Kidney (tissue), 14 donors: ENCODE results near the gene BCL2L11. TPM values are rescaled to one million over a fixed set of nuclear protein-coding genes. Genes with fewer than 3 reads are reported as not detected.

Experiments
- DNase-seq, 5 donors: peaks; one replicate each; pipeline ENCODE4 v3.0.0-alpha.2; 2013 to 2020
- FAIRE-seq: peaks from 2 replicates; lab custom pipeline; 2012; peaks lifted over from hg19 to GRCh38; lab: Jason Lieb, UNC
- H3K27ac ChIP-seq, 2 donors: one replicate each; pipeline ENCODE4 v1.7.0; 2013; ENCODE audit warnings: low read depth in 2 of 2, low read length in 2 of 2, inconsistent platforms in 1 of 2
- H3K27me3 ChIP-seq: one replicate; pipeline ENCODE4 v1.7.1; 2013; ENCODE audit warnings: low read length, inconsistent platforms; ENCODE audit not compliant: control insufficient read depth, insufficient read depth
- H3K36me3 ChIP-seq, 3 donors: one replicate each; pipeline versions ENCODE4 v1.7.0 to v1.7.1; 2013; ENCODE audit warnings: low read length in 3 of 3, control low read depth in 1 of 3, inconsistent platforms in 1 of 3; ENCODE audit not compliant: insufficient read depth in 3 of 3, control insufficient read depth in 2 of 3
- H3K4me1 ChIP-seq, 3 donors: one replicate each; pipeline versions ENCODE4 v1.7.0 to v1.7.1; 2013; ENCODE audit warnings: low read length in 3 of 3, inconsistent platforms in 1 of 3, low read depth in 1 of 3; ENCODE audit not compliant: control insufficient read depth in 2 of 3, insufficient read depth in 2 of 3
- H3K4me3 ChIP-seq, 3 donors: one replicate each; pipeline versions ENCODE4 v1.7.0 to v1.8.1; 2013; ENCODE audit warnings: low read length in 3 of 3, control low read depth in 1 of 3, inconsistent platforms in 1 of 3
- H3K9ac ChIP-seq, 3 donors: one replicate each; pipeline versions ENCODE4 v1.7.0 to v1.7.1; 2013; ENCODE audit warnings: low read length in 3 of 3, control low read depth in 1 of 3, inconsistent platforms in 1 of 3
- H3K9me3 ChIP-seq, 3 donors: one replicate each; pipeline versions ENCODE4 v1.7.0 to v1.7.1; 2013; ENCODE audit warnings: low read length in 3 of 3, control low read depth in 1 of 3, inconsistent platforms in 1 of 3; ENCODE audit not compliant: control insufficient read depth in 2 of 3, insufficient read depth in 1 of 3
- intact Hi-C: fragments of 100-400 bp; cut with DNase I; formaldehyde crosslinking; loops from one replicate; pipeline ENCODE4 v1.11.1; 2022
- polyA plus RNA-seq: library from polyadenylated mRNA; stranded (reverse); fragments of 350-450 nt; fragmentation: Illumina TruSeq; extraction: RNeasy Lipid Tissue Mini Kit (QIAGEN cat#74804); gene quantifications from one replicate; pipeline ENCODE4 v1.2.3, GENCODE V29; 2014; ENCODE audit warnings: low read depth, low replicate concordance; ENCODE audit not compliant: insufficient read depth
- total RNA-seq: library from RNA; stranded (reverse); fragmentation: NEBNext Ultra II Directional; extraction: Animal tissue kit (Norgen Biotek cat#: 25700); gene quantifications from one replicate; pipeline ENCODE4 v1.2.1, GENCODE V29; 2021
- TF ChIP-seq, protein P1 (sequence below): IDR thresholded peaks from 3 replicates; pipeline ENCODE4 v1.5.1; 2012; ENCODE audit warnings: mild to moderate bottlenecking, moderate library complexity, borderline replicate concordance; ENCODE audit not compliant: insufficient read depth; ENCODE audit errors: extremely low read depth
- donor health status: control.
- donor health status: control.
- donor health status: control.
- donor health status: control.
- donor health status: control.
- donor health status: DM: yes; HTN: yes; CAD: no.
- donor health status: Normal renal cell carcinoma (clear cell type).

BCL2L11 gene
- total and polyA plus RNA-seq, 2 donors from 2014 or later, result 6.5 to 32.7 TPM

DNA sequence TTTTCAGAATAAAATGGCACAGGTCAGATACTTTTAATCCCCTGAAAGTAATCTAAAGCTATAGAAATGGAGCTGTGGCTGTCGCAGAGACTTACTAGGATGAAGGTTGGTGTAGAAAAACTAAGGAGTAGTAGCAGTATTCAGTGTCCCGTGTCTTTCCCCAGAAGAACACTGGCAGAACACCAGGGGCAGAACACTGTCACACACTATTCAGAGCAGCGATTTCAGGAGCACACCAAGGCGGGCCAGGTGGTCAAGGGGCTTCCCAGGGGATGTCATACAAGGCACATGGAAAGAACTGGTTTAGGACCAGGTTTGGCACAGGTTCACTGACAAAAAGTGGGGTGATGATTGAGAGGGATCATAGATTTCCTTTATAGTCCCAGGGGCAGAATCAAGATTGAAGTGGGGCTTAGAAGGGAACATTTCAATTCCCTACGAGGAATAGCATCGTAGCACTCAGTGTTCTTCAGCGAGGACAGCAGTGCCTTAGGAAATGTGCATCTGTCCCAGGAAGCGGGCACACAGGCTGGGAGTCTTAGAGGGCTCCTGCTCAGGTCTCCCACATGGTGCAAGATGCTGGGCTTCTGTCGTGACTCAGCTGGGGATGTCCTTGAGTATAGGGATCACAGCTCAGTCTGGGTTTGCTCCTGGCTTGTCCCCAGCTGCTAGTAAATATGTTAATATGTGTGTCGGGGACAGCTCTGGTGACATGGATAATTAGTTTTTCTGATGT is 22.6 kb downstream of the BCL2L11 start:
- FAIRE-seq (no peak), DNase-seq (no peak)
- TF ChIP-seq, protein P1, sequence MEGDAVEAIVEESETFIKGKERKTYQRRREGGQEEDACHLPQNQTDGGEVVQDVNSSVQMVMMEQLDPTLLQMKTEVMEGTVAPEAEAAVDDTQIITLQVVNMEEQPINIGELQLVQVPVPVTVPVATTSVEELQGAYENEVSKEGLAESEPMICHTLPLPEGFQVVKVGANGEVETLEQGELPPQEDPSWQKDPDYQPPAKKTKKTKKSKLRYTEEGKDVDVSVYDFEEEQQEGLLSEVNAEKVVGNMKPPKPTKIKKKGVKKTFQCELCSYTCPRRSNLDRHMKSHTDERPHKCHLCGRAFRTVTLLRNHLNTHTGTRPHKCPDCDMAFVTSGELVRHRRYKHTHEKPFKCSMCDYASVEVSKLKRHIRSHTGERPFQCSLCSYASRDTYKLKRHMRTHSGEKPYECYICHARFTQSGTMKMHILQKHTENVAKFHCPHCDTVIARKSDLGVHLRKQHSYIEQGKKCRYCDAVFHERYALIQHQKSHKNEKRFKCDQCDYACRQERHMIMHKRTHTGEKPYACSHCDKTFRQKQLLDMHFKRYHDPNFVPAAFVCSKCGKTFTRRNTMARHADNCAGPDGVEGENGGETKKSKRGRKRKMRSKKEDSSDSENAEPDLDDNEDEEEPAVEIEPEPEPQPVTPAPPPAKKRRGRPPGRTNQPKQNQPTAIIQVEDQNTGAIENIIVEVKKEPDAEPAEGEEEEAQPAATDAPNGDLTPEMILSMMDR, result no peak
- Histone ChIP-seq H3K27ac (no peak overlapping the region), H3K27me3 (no peaks in the 10 kb centered on the region), H3K9me3 (no peaks in the 10 kb centered on the region), H3K4me1 (peaks cover 0 to 3% (median 0%) of the 10 kb centered on the region in 3 donors), H3K4me3 (no peak overlapping the region), H3K9ac (no peak overlapping the region), H3K36me3 (peaks cover 0 to 8% (median 4%) of the 10 kb centered on the region in 3 donors)
- intact Hi-C loops, result no loop called here

DNA sequence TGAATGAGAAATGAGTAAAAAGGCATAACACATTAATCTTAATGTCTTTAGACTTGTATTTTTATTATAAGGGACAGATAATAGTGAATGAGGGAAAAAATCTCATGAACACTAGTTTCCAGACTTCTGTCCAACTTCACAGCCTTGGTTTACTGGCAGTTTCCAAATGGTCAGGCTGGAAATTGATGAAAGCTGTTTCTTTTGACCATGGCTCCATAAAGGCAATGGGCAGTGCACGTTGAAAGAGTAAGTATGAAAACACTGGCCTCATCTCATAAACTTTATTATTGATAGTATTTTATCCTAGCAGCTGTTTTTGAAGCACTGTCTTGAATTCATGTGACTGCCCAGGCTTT is 23.1 kb downstream of the BCL2L11 start:
- FAIRE-seq, result no peak
- TF ChIP-seq, protein P1, result no peak
- DNase-seq, result peak in 1 of 5 donors; percentile 35
- intact Hi-C loops, result no loop called here
- H3K27me3 ChIP-seq, result no peaks in the 10 kb centered on the region
- H3K36me3 ChIP-seq, result peaks cover 0 to 8% (median 4%) of the 10 kb centered on the region in 3 donors
- H3K4me3 ChIP-seq, result no peak overlapping the region
- H3K9ac ChIP-seq, result no peak overlapping the region
- no peaks in the 10 kb centered on the region for H3K9me3 ChIP-seq
- no peak overlapping the region for H3K27ac ChIP-seq
- peaks cover 0 to 3% (median 0%) of the 10 kb centered on the region in 3 donors for H3K4me1 ChIP-seq

DNA sequence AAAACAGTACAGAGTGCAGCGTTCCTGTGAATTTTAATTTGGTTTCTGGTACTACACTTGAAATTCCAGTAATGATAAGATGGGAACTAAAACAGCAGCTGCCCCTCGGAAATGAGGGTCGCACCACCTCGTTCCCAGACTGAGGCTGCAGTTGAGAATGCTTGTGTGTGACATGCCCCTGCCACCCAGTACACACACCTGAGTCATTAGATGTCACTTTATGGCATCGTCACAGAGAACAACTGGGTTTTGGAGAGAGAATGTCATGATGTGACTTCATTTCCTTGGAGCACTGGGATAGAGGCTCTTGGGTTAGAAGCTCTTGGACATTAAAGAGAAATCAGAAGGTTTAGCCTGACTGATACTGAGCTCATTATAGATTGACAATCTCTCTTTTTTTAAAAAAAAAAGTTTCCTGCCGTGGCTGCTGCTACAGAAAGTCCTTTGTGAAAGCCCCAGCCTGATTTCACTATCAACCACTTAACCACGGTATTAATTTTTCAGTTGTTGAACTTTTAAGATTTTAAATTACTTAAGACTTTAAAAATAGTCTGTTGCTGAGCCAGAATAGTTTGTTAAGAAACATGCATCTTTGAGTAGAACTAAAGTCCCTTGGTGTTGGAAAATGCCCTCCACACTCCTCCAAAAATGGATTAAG is 24.5 kb downstream of the BCL2L11 start:
- Histone ChIP-seq H3K4me3 (no peak overlapping the region), H3K4me1 (no peaks in the 10 kb centered on the region), H3K9me3 (no peaks in the 10 kb centered on the region), H3K9ac (no peak overlapping the region), H3K27ac (no peak overlapping the region), H3K27me3 (no peaks in the 10 kb centered on the region), H3K36me3 (peaks cover 0 to 8% (median 4%) of the 10 kb centered on the region in 3 donors)
- intact Hi-C loops, result no loop called here
- FAIRE-seq, result no peak
- TF ChIP-seq, protein P1, result no peak
- no peak for DNase-seq
